BE2C (cell line): ENCODE measurements around the gene OVOL3.

Experiments used
- DNase-seq: peaks from one replicate; pipeline ENCODE4 v3.0.0-alpha.2; 2020
- H3K27me3 ChIP-seq: fragments of 250-450 bp; sonication (Bioruptor Pico); 2 replicates; pipeline ENCODE4 v1.5.1; 2020; ENCODE audit warnings: mild to moderate bottlenecking
- H3K36me3 ChIP-seq: fragments of 250-450 bp; sonication (Bioruptor Pico); 2 replicates; pipeline ENCODE4 v1.5.1; 2020; ENCODE audit warnings: mild to moderate bottlenecking
- H3K4me1 ChIP-seq: fragments of 250-450 bp; sonication (Bioruptor Pico); 2 replicates; pipeline ENCODE4 v1.5.1; 2020
- H3K4me3 ChIP-seq: 2 replicates; pipeline ENCODE4 v1.5.1; 2011; ENCODE audit warnings: low read depth, low read length
- H3K9me3 ChIP-seq: fragments of 250-450 bp; sonication (Bioruptor Pico); 2 replicates; pipeline ENCODE4 v1.5.1; 2020
- CTCF ChIP-seq: IDR thresholded peaks from 2 replicates; pipeline ENCODE4 v1.5.1; 2012; ENCODE audit warnings: mild to moderate bottlenecking, low read depth, low read length

The OVOL3 gene

GRCh38 chr19:36113425-36113824 lies 2.5 kb downstream of the OVOL3 start:
- no peaks in the 10 kb centered on the region for H3K9me3 ChIP-seq
- no peaks in the 10 kb centered on the region for H3K4me1 ChIP-seq
- TF ChIP-seq CTCF = no peak
- H3K36me3 ChIP-seq = peaks cover 20% of the 10 kb centered on the region
- no peaks in the 10 kb centered on the region for H3K27me3 ChIP-seq
- H3K4me3 ChIP-seq = peak overlapping the region; percentile 90
- no peak for DNase-seq

GRCh38 chr19:36113894-36114720 lies 3.2 kb downstream of the OVOL3 start:
- 0 out of 2 replicates have a peak, but pooled peaks have one; percentile 0 for TF ChIP-seq CTCF
- no peak for DNase-seq
- no peaks in the 10 kb centered on the region for H3K9me3 ChIP-seq
- no peaks in the 10 kb centered on the region for H3K4me1 ChIP-seq
- no peaks in the 10 kb centered on the region for H3K27me3 ChIP-seq
- peak overlapping the region; percentile 90 for H3K4me3 ChIP-seq
- H3K36me3 ChIP-seq = peaks cover 20% of the 10 kb centered on the region

- Histone ChIP-seq H3K4me1 (no peaks in the 10 kb centered on the region), H3K9me3 (no peaks in the 10 kb centered on the region), H3K36me3 (peaks cover 20% of the 10 kb centered on the region), H3K27me3 (no peaks in the 10 kb centered on the region), H3K4me3 (peak within 1 kb of the TSS; percentile 90)
- DNase-seq = peak; percentile 99
- no peak for TF ChIP-seq CTCF
Observed at GRCh38 chr19:36114721-36115452, 3.9 kb downstream of the OVOL3 start, which contains the start of gene POLR2I. POLR2I (minus strand) TSS chr19:36114875; CDS start chr19:36114856, 19 bp downstream.

- Histone ChIP-seq H3K9me3 (no peaks in the 10 kb centered on the region), H3K4me3 (peak within 1 kb of the TSS; percentile 90), H3K36me3 (peaks cover 20% of the 10 kb centered on the region), H3K27me3 (no peaks in the 10 kb centered on the region), H3K4me1 (no peaks in the 10 kb centered on the region)
- TF ChIP-seq CTCF = no peak
- no peak for DNase-seq
Observed at GRCh38 chr19:36115453-36116343, 4.8 kb downstream of the OVOL3 start, which contains the start of gene TBCB. TBCB (plus strand) TSS chr19:36115468; CDS start chr19:36115561, 93 bp downstream.

- no peaks in the 10 kb centered on the region for H3K27me3 ChIP-seq
- no peak for DNase-seq
- no peaks in the 10 kb centered on the region for H3K4me1 ChIP-seq
- H3K9me3 ChIP-seq = no peaks in the 10 kb centered on the region
- TF ChIP-seq CTCF = no peak
- H3K36me3 ChIP-seq = peaks cover 20% of the 10 kb centered on the region
- peak overlapping the region; percentile 56 for H3K4me3 ChIP-seq
Observed at GRCh38 chr19:36116344-36116637, 5.3 kb downstream of the OVOL3 start.
